Tibial artery (tissue), 4 donors: ENCODE data around the gene PLPP1.
A peak's percentile ranks its signal among the peaks of the same experiment; 100 is the strongest.

Experiments
- DNase-seq, 2 donors: peaks; one replicate each; pipeline ENCODE4 v3.0.0-alpha.2; 2019
- H3K27ac ChIP-seq, 2 donors: fragments of 200-600 bp; sonication (generic) in 1 of 2; 1 replicate in 1 of 2; 2 replicates in 1 of 2; pipeline ENCODE4 v1.5.1; 2018 to 2019; ENCODE audit warnings: mild to moderate bottlenecking in 1 of 2
- H3K27me3 ChIP-seq, 2 donors: fragments of 200-600 bp; sonication (generic) in 1 of 2; one replicate each; pipeline versions ENCODE4 v1.5.1 to v1.6.0; 2016 to 2019
- H3K36me3 ChIP-seq, 3 donors: fragments of 200-600 bp; sonication (generic) in 2 of 3; one replicate each; pipeline ENCODE4 v1.5.1; 2016 to 2019; ENCODE audit warnings: mild to moderate bottlenecking in 2 of 3
- H3K4me1 ChIP-seq, 4 donors: fragments of 200-600 bp; sonication (generic) in 2 of 4; 1 replicate in 3 of 4; 2 replicates in 1 of 4; pipeline ENCODE4 v1.5.1; 2016 to 2019
- H3K4me3 ChIP-seq, 2 donors: fragments of 200-600 bp; sonication (generic) in 1 of 2; 1 replicate in 1 of 2; 2 replicates in 1 of 2; pipeline ENCODE4 v1.5.1; 2018 to 2019; ENCODE audit warnings: mild to moderate bottlenecking in 2 of 2
- H3K9me3 ChIP-seq, 3 donors: fragments of 200-600 bp; sonication (generic) in 1 of 3; one replicate each; pipeline ENCODE4 v1.5.1; 2016 to 2019
- intact Hi-C: fragments of 100-400 bp; cut with DNase I; formaldehyde crosslinking; loops from one replicate; pipeline ENCODE4 v1.15.0; 2023; ENCODE audit warnings: low total_unique reads
- TF ChIP-seq, protein P1 (sequence below), 2 experiments: fragments of 200-600 bp in 1 of 2; fragments of 450-650 bp in 1 of 2; IDR thresholded peaks; one replicate each; pipeline ENCODE4 v1.5.1; 2017 to 2019; ENCODE audit warnings: antibody characterized with exemption in 2 of 2, mild to moderate bottlenecking in 1 of 2, moderate library complexity in 1 of 2

Gene PLPP1

DNA sequence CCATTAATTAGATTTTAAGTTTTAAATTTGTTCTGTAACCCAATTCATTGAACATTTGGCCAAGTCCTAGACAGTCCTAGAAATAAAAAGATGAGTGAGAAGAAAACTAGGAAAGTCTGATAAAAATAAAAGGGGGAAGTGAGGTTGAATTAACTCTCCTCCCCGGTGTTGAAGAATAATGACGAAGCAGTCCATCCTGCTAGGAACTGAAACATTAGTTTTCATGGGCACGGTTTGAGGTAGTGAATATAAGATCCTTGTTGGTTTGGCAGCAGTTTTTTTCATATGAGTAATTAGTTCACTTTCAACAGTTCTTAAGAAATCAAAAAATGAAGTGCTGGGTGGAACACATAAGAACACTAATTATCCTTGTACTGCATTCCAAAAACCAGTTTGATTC lies 123.9 kb downstream of the PLPP1 start:
- intact Hi-C loops, result no loop called here
- H3K4me3 ChIP-seq, result no peak overlapping the region

DNA sequence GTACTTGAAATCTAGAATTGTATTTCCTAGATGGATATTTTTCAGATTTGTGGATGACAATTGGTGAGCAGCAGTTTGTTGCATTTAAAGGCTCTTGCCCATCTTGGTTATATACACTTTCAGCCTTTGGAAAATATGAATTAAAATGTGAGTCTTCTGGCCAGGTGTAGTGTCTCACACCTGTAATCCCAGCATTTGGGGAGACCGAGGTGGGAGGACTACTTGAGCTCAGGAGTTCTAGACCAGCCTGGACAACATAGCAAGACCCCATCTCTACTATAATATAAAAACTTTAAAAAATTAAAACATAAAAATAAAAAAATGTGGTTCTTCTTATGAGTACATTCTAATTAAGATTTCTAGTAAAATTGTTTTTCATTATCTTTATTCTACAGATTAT lies 125.0 kb downstream of the PLPP1 start:
- Histone ChIP-seq H3K27ac (no peak overlapping the region), H3K27me3 (no peaks in the 10 kb centered on the region), H3K36me3 (peaks cover 8 to 37% (median 28%) of the 10 kb centered on the region in 3 donors), H3K9me3 (no peaks in the 10 kb centered on the region), H3K4me3 (no peak overlapping the region), H3K4me1 (peaks cover 0 to 14% (median 0%) of the 10 kb centered on the region in 4 donors)
- intact Hi-C loops, result loop anchor here (5.0 kb wide), 1 partner anchor 283 kb away; no protein-coding TSS in a partner anchor
- no peak for DNase-seq
- TF ChIP-seq, protein P1, sequence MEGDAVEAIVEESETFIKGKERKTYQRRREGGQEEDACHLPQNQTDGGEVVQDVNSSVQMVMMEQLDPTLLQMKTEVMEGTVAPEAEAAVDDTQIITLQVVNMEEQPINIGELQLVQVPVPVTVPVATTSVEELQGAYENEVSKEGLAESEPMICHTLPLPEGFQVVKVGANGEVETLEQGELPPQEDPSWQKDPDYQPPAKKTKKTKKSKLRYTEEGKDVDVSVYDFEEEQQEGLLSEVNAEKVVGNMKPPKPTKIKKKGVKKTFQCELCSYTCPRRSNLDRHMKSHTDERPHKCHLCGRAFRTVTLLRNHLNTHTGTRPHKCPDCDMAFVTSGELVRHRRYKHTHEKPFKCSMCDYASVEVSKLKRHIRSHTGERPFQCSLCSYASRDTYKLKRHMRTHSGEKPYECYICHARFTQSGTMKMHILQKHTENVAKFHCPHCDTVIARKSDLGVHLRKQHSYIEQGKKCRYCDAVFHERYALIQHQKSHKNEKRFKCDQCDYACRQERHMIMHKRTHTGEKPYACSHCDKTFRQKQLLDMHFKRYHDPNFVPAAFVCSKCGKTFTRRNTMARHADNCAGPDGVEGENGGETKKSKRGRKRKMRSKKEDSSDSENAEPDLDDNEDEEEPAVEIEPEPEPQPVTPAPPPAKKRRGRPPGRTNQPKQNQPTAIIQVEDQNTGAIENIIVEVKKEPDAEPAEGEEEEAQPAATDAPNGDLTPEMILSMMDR (IDR thresholded peaks at IDR 0.05), result no peak

More for the DNA sequence above, 123.9 kb downstream of the PLPP1 start:
- TF ChIP-seq, protein P1 (IDR thresholded peaks at IDR 0.05), result no peak
- no peaks in the 10 kb centered on the region for H3K9me3 ChIP-seq
- no peak overlapping the region for H3K27ac ChIP-seq
- DNase-seq, result no peak
- peaks cover 0 to 24% (median 0%) of the 10 kb centered on the region in 4 donors for H3K4me1 ChIP-seq
- no peaks in the 10 kb centered on the region for H3K27me3 ChIP-seq
- peaks cover 5 to 31% (median 25%) of the 10 kb centered on the region in 3 donors for H3K36me3 ChIP-seq

DNA sequence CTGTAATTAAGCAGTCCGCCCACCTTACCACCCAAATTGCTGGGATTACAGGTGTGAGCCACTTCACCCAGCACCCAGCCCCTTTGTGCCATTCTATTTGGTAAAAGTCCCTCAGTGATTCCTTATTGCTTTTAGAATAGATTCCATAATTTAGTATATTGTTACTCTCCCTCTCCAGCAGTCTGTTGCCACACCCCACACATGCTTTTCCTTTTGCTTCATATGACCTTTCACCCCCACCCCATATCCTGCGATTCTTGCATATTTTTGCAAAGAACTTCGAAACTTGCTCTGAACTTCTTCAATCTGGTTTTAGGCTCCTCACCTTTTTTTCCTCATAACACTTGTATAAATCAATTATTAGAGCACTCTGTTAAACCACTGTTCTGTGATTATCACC lies 126.8 kb downstream of the PLPP1 start:
- H3K4me3 ChIP-seq, result no peak overlapping the region
- H3K27ac ChIP-seq, result peak overlapping the region in 1 of 2 donors; percentile 25
- H3K27me3 ChIP-seq, result no peaks in the 10 kb centered on the region
- peaks cover 0 to 14% (median 0%) of the 10 kb centered on the region in 4 donors for H3K4me1 ChIP-seq
- TF ChIP-seq, protein P1 (IDR thresholded peaks at IDR 0.05), result no peak
- no peaks in the 10 kb centered on the region for H3K9me3 ChIP-seq
- DNase-seq, result no peak
- intact Hi-C loops, result loop anchor here (5.0 kb wide), 1 partner anchor 284 kb away; no protein-coding TSS in a partner anchor
- H3K36me3 ChIP-seq, result peaks cover 16 to 47% (median 24%) of the 10 kb centered on the region in 3 donors

DNA sequence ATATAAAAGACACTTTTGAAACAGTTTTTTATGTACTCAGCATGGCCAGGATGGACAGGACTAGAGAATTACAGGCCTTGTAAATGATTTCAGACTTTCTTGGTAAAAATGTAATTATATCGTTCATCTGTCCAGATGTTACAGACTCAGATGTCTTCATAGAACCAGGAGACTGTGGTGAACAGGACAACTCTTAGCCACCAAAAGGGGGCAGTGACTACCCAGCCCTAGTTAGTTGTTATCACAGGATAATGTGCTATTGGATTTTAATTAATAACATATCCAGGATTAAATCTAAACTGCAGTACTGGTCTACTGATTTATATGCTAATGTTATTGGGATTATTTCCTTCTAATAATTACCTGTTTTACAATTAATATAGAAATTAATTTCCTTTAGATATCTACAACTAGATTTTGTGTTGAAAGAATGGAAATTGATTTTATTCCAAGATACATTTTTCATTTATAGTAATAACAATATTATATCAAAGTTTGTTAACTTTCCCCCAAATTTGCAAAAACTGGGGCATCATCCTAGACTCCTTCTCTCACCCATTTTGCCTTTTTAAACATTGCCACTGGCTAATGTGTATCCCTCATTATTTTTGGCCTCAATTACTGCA lies 127.6 kb downstream of the PLPP1 start:
- no peaks in the 10 kb centered on the region for H3K27me3 ChIP-seq
- no peak for DNase-seq
- TF ChIP-seq, protein P1 (IDR thresholded peaks at IDR 0.05), result peak; percentile 67 to 73
- intact Hi-C loops, result loop anchor here (5.0 kb wide), 1 partner anchor 285 kb away; no protein-coding TSS in a partner anchor
- H3K9me3 ChIP-seq, result no peaks in the 10 kb centered on the region
- H3K27ac ChIP-seq, result peak overlapping the region in 1 of 2 donors; percentile 25
- H3K36me3 ChIP-seq, result peaks cover 19 to 45% (median 24%) of the 10 kb centered on the region in 3 donors
- no peak overlapping the region for H3K4me3 ChIP-seq
- peaks cover 0 to 14% (median 0%) of the 10 kb centered on the region in 4 donors for H3K4me1 ChIP-seq

DNA sequence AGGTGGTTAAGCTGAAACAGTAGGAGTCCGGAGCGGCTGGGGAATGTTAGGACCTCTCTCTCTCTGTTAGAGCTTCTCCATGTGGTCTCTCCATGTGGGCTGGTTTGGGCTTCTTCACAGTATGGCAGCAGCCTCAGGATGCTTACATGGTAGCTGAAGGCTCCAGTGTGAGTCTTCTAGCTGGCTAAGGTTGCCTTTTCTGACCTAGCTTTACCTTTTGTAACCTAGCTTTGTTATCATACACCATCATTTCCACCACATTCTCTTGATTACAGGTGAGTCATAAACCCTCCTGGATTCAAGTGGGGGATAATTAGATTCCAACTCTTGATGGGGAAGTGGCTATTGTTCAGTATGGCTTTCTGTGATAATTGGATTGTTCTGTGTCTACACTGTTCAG lies 128.5 kb downstream of the PLPP1 start:
- Histone ChIP-seq H3K27ac (no peak overlapping the region), H3K4me1 (peaks cover 0 to 14% (median 0%) of the 10 kb centered on the region in 4 donors), H3K9me3 (no peaks in the 10 kb centered on the region), H3K4me3 (no peak overlapping the region), H3K27me3 (no peaks in the 10 kb centered on the region), H3K36me3 (peaks cover 22 to 54% (median 25%) of the 10 kb centered on the region in 3 donors)
- DNase-seq, result no peak
- TF ChIP-seq, protein P1 (IDR thresholded peaks at IDR 0.05), result no peak
- intact Hi-C loops, result loop anchor here (5.0 kb wide), 1 partner anchor 286 kb away; no protein-coding TSS in a partner anchor
